Gastrocnemius medialis (tissue), 4 donors: Measurements from ENCODE around the gene CDH5. TPM values are rescaled to one million over a fixed set of nuclear protein-coding genes. Genes with fewer than 3 reads are reported as not detected.

Experiments
- ATAC-seq, 2 donors: fragments of 150-250 bp; one replicate each; pipeline ENCODE4 v1.9.1; 2016
- DNase-seq, 2 donors: peaks; one replicate each; pipeline ENCODE4 v3.0.0-alpha.2; 2019
- H3K27ac ChIP-seq, 4 donors: fragments of 200-600 bp; sonication (generic); 1 replicate in 1 of 4; 2 replicates in 3 of 4; pipeline ENCODE4 v1.5.1; 2016 to 2018; ENCODE audit warnings: mild to moderate bottlenecking in 2 of 4, moderate library complexity in 1 of 4
- H3K27me3 ChIP-seq, 3 donors: fragments of 200-600 bp; sonication (generic) in 2 of 3; 1 replicate in 1 of 3; 2 replicates in 2 of 3; pipeline versions ENCODE4 v1.5.1 to v1.6.0; 2016 to 2019; ENCODE audit warnings: mild to moderate bottlenecking in 1 of 3, moderate library complexity in 1 of 3
- H3K36me3 ChIP-seq, 2 donors: fragments of 200-600 bp; sonication (generic) in 1 of 2; one replicate each; pipeline ENCODE4 v1.5.1; 2017 to 2018
- H3K4me1 ChIP-seq, 2 donors: fragments of 200-600 bp; sonication (generic) in 1 of 2; one replicate each; pipeline ENCODE4 v1.5.1; 2016 to 2017; ENCODE audit warnings: mild to moderate bottlenecking in 2 of 2
- H3K4me3 ChIP-seq, 4 donors: fragments of 200-600 bp; sonication (generic) in 3 of 4; 1 replicate in 1 of 4; 2 replicates in 3 of 4; pipeline ENCODE4 v1.5.1; 2016 to 2019; ENCODE audit warnings: mild to moderate bottlenecking in 2 of 4
- H3K9me3 ChIP-seq, 3 donors: fragments of 200-600 bp; sonication (generic) in 2 of 3; 1 replicate in 1 of 3; 2 replicates in 2 of 3; pipeline ENCODE4 v1.5.1; 2016 to 2019
- CTCF ChIP-seq, 5 experiments: fragments of 450-650 bp in 3 of 5; fragments of 200-600 bp in 2 of 5; sonication (generic) in 2 of 5; IDR thresholded peaks in 4 of 5; conservative IDR thresholded peaks in 1 of 5; 1 replicate in 4 of 5; 2 replicates in 1 of 5; pipeline ENCODE4 v1.5.1; 2016 to 2019; ENCODE audit warnings: antibody characterized with exemption in 5 of 5, mild to moderate bottlenecking in 3 of 5, moderate library complexity in 3 of 5
- POLR2A ChIP-seq, 2 donors: fragments of 450-650 bp; IDR thresholded peaks; one replicate each; pipeline ENCODE4 v1.6.1; 2017; ENCODE audit warnings: antibody characterized with exemption in 2 of 2, mild to moderate bottlenecking in 2 of 2, moderate library complexity in 2 of 2
- in situ Hi-C, 4 donors: fragments of 200-750 bp; cut with MboI; loops; one replicate each; pipeline versions ENCODE4 v1.15.0 to v1.8.0; 2017; ENCODE audit warnings: low sequenced_read_pairs in 4 of 4
- intact Hi-C: fragments of 100-400 bp; cut with DNase I; formaldehyde crosslinking; loops from one replicate; pipeline ENCODE4 v1.15.1; 2023; ENCODE audit warnings: low total_unique reads
- total RNA-seq, 4 donors: library from RNA; depleted of rRNA; stranded (reverse); fragments of >200 nt; gene quantifications; one replicate each; pipeline versions ENCODE4 v1.1.0 to v1.2.3, GENCODE V29; 2016

CDH5 gene
- total RNA-seq, 4 donors from 2014 or later = 24.3 to 37.4 (median 31.7) TPM

- TF ChIP-seq CTCF (IDR thresholded peaks at IDR 0.05 in 4 of 5, conservative IDR thresholded peaks at IDR 0.05 in 1 of 5) = no peak
- TF ChIP-seq POLR2A (IDR thresholded peaks at IDR 0.05) = no peak
- Histone ChIP-seq H3K4me3 (no peak overlapping the region), H3K36me3 (no peaks in the 10 kb centered on the region), H3K9me3 (no peaks in the 10 kb centered on the region), H3K27ac (peak overlapping the region in 1 of 4 donors; percentile 22), H3K4me1 (peaks cover 0 to 3% of the 10 kb centered on the region in 2 donors), H3K27me3 (peaks cover 0 to 5% (median 0%) of the 10 kb centered on the region in 3 donors)
- in situ Hi-C loops (no loop called here), intact Hi-C loops (no loop called here)
- no peak for DNase-seq
- ATAC-seq = no peak
Measured at GRCh38 chr16:66358231-66358630, 8.3 kb upstream of the CDH5 start.

GRCh38 chr16:66359012-66359411 lies 7.5 kb upstream of the CDH5 start:
- ATAC-seq (no peak), DNase-seq (no peak)
- H3K36me3 ChIP-seq = no peaks in the 10 kb centered on the region
- no peak for TF ChIP-seq CTCF (IDR thresholded peaks at IDR 0.05 in 4 of 5, conservative IDR thresholded peaks at IDR 0.05 in 1 of 5)
- TF ChIP-seq POLR2A (IDR thresholded peaks at IDR 0.05) = no peak
- peaks cover 0 to 4% (median 0%) of the 10 kb centered on the region in 3 donors for H3K27me3 ChIP-seq
- peaks cover 0 to 3% of the 10 kb centered on the region in 2 donors for H3K4me1 ChIP-seq
- in situ Hi-C loops (no loop called here), intact Hi-C loops (no loop called here)
- H3K27ac ChIP-seq = peak overlapping the region in 3 of 4 donors; percentile 15 to 84 (median 57)
- no peak overlapping the region for H3K4me3 ChIP-seq
- H3K9me3 ChIP-seq = no peaks in the 10 kb centered on the region

GRCh38 chr16:66359811-66360608 lies 6.5 kb upstream of the CDH5 start:
- TF ChIP-seq CTCF (IDR thresholded peaks at IDR 0.05 in 4 of 5, conservative IDR thresholded peaks at IDR 0.05 in 1 of 5) (no peak), POLR2A (IDR thresholded peaks at IDR 0.05) (no peak)
- no peak for DNase-seq
- ATAC-seq = peak; percentile 28 to 36
- Histone ChIP-seq H3K27ac (peak overlapping the region in 3 of 4 donors; percentile 33 to 84 (median 57)), H3K36me3 (no peaks in the 10 kb centered on the region), H3K4me1 (peaks cover 0 to 8% of the 10 kb centered on the region in 2 donors), H3K9me3 (no peaks in the 10 kb centered on the region), H3K4me3 (no peak overlapping the region), H3K27me3 (no peaks in the 10 kb centered on the region)
- in situ Hi-C loops (no loop called here), intact Hi-C loops (no loop called here)

GRCh38 chr16:66360624-66361324 lies 5.7 kb upstream of the CDH5 start:
- H3K9me3 ChIP-seq = no peaks in the 10 kb centered on the region
- TF ChIP-seq CTCF (IDR thresholded peaks at IDR 0.05 in 4 of 5, conservative IDR thresholded peaks at IDR 0.05 in 1 of 5) (no peak), POLR2A (IDR thresholded peaks at IDR 0.05) (no peak)
- peaks cover 0 to 8% of the 10 kb centered on the region in 2 donors for H3K4me1 ChIP-seq
- in situ Hi-C loops (no loop called here), intact Hi-C loops (no loop called here)
- H3K36me3 ChIP-seq = no peaks in the 10 kb centered on the region
- DNase-seq (no peak), ATAC-seq (no peak)
- no peaks in the 10 kb centered on the region for H3K27me3 ChIP-seq
- H3K4me3 ChIP-seq = no peak overlapping the region
- H3K27ac ChIP-seq = peak overlapping the region in 3 of 4 donors; percentile 47 to 84 (median 57)
